Ecto neural progenitor cell (in vitro differentiated cells): ENCODE data around the gene ZNF892.

Source experiments
- DNase-seq: peaks from one replicate; pipeline ENCODE4 v3.0.0-alpha.2; 2018; ENCODE audit warnings: low spot score

Gene ZNF892

GRCh38 chr2:95207111-95207961 lies at the start of gene ZNF892:
Gene ZNF892, plus strand, starts transcription at chr2:95207521. Its CDS starts 295 bp downstream, at chr2:95207816.
- peak; percentile 97 for DNase-seq

GRCh38 chr2:95158441-95158840 lies 48.9 kb upstream of the ZNF892 start:
- no peak for DNase-seq

GRCh38 chr2:95158891-95159619 lies 48.3 kb upstream of the ZNF892 start:
- DNase-seq: peak; percentile 62

- DNase-seq: peak; percentile 82
Measured at GRCh38 chr2:95159690-95160449, 47.5 kb upstream of the ZNF892 start, which contains the start of gene ZNF514. Gene ZNF514, minus strand, starts transcription at chr2:95159848. Its CDS starts 6,595 bp downstream, at chr2:95153253.

- no peak for DNase-seq
Measured at GRCh38 chr2:95165030-95165370, 42.3 kb upstream of the ZNF892 start.

GRCh38 chr2:95165371-95166064 lies 41.8 kb upstream of the ZNF892 start, which contains the start of gene ZNF2:
Gene ZNF2, plus strand, starts transcription at chr2:95165809. Its CDS starts 10,418 bp downstream, at chr2:95176227.
- DNase-seq: peak; percentile 97

GRCh38 chr2:95166065-95166763 lies 41.1 kb upstream of the ZNF892 start:
- no peak for DNase-seq

GRCh38 chr2:95171902-95172301 lies 35.4 kb upstream of the ZNF892 start:
- no peak for DNase-seq

- DNase-seq: no peak
Measured at GRCh38 chr2:95174031-95174542, 33.2 kb upstream of the ZNF892 start.

GRCh38 chr2:95179451-95179850 lies 27.9 kb upstream of the ZNF892 start:
- DNase-seq: no peak

GRCh38 chr2:95181774-95182173 lies 25.5 kb upstream of the ZNF892 start:
- DNase-seq: no peak

- no peak for DNase-seq
Measured at GRCh38 chr2:95185197-95185596, 22.1 kb upstream of the ZNF892 start.

GRCh38 chr2:95185973-95186372 lies 21.3 kb upstream of the ZNF892 start:
- DNase-seq: no peak

- DNase-seq: peak; percentile 56
Measured at GRCh38 chr2:95192956-95193355, 14.4 kb upstream of the ZNF892 start.

GRCh38 chr2:95203911-95204310 lies 3.4 kb upstream of the ZNF892 start:
- no peak for DNase-seq

GRCh38 chr2:95204396-95204795 lies 2.9 kb upstream of the ZNF892 start:
- no peak for DNase-seq

- no peak for DNase-seq
Measured at GRCh38 chr2:95206096-95206495, 1.2 kb upstream of the ZNF892 start.

- no peak for DNase-seq
Measured at GRCh38 chr2:95208106-95208505, 785 bp downstream of the ZNF892 start.

- no peak for DNase-seq
Measured at GRCh38 chr2:95215018-95215612, 7.8 kb downstream of the ZNF892 start.

GRCh38 chr2:95220449-95220848 lies 13.1 kb downstream of the ZNF892 start:
- DNase-seq: no peak
